ENCODE results near the gene ZIC2.

DNA sequence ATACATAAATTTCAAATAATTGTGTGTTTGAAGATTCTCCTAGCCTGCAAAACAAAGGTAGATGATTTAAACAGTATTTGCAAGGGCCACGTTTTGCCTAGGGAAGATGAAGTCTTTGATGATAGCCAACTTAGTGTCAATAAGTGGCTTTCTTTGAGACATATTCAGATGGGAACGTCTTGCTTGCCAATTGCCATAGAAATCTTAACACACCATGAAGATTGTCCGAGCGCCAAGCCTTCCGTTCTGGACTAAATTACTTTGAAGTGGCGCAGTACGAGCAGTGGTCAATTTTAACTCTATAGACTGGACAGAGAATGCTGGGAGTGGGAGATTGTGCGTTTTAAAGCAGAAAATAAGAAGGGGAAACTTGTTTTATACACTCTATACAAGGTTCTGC is 19.9 kb upstream of the ZIC2 start:
- TF ChIP-seq CTCF (IDR thresholded peaks at IDR 0.05): no peak
- no peak for TF ChIP-seq POLR2AphosphoS5 (IDR thresholded peaks at IDR 0.05)
- TF ChIP-seq EP300 (IDR thresholded peaks at IDR 0.05): no peak
